Cortex of kidney (tissue), 1 donor: ENCODE results near the gene CEP63.
"Not testable (repeated sequence)": the region's sequence is repeated elsewhere in the genome, so short reads cannot be mapped to it uniquely, and the experiment has no call there.

ENCODE experiments used
- DNase-seq: peaks from one replicate; lab custom pipeline; 2025; lab: John Stamatoyannopoulos, UW

The CEP63 gene

GRCh38 chr3:134576426-134576825 lies 90.6 kb downstream of the CEP63 start:
- no peak for DNase-seq

- DNase-seq: no peak
Observed at GRCh38 chr3:134576831-134577230, 91.0 kb downstream of the CEP63 start.

GRCh38 chr3:134579141-134579665 lies 93.3 kb downstream of the CEP63 start:
- DNase-seq: no peak

DNA sequence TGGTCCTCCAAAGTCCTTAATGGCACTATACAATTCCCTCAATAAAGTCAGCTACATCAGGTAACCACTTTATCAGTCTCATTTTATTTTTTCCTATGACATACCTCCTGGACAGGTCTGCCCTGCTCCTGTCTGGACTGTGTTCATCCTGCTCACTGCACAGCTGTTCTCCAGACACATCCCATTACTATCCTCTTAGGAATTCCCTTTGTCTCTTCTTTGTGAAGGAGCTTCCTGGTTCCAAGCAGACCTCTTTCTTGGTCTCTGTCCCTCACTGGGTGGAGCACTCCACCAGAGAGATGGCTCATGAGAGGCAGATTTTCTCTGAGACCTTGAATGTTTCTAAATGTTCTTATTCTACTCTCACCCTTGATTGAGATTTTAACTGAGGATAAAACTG lies 104.9 kb downstream of the CEP63 start:
- DNase-seq: no peak

DNA sequence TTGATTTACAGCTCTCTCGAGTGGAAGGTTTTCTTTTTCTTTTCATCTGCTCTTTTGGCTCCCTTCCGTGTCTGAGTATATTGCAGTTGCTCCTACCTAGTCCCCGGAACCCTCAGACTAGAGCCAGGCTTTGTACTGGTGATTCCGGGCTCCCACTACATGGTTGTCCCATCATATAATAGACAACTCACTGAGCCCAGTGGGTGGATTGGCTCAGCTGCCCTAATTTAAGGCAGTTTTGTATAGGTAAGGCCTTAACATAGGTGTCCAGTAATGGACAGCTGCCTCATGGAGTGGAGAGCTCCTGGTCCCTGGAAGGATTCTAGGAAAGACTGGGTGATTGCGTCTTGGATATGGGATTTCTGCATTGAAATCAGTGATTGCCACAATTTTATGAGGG lies 106.9 kb downstream of the CEP63 start:
- DNase-seq: no peak

- DNase-seq: no peak
Observed at GRCh38 chr3:134594331-134594741, 108.5 kb downstream of the CEP63 start.

DNA sequence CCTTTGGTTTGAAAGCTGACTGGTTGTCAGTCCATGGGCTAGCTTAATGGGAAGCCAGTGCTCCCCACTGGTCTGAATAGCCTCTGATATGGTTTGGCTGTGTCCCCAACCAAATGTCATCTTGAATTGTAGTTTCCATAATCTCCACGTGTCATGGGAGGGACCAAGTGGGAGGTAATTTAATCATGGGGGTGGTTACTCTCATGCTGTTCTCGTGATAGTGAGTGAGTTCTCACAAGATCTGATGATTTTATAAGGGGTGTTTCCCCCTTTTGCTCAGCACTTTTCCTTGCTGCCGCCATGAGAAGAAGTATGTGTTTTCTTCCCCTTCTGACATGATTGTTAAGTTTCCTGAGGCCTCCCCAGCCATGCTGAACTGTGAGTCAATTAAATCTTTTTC lies 109.1 kb downstream of the CEP63 start:
- DNase-seq: not testable (repeated sequence)

- DNase-seq: no peak
Observed at GRCh38 chr3:134597390-134597970, 111.6 kb downstream of the CEP63 start.

DNA sequence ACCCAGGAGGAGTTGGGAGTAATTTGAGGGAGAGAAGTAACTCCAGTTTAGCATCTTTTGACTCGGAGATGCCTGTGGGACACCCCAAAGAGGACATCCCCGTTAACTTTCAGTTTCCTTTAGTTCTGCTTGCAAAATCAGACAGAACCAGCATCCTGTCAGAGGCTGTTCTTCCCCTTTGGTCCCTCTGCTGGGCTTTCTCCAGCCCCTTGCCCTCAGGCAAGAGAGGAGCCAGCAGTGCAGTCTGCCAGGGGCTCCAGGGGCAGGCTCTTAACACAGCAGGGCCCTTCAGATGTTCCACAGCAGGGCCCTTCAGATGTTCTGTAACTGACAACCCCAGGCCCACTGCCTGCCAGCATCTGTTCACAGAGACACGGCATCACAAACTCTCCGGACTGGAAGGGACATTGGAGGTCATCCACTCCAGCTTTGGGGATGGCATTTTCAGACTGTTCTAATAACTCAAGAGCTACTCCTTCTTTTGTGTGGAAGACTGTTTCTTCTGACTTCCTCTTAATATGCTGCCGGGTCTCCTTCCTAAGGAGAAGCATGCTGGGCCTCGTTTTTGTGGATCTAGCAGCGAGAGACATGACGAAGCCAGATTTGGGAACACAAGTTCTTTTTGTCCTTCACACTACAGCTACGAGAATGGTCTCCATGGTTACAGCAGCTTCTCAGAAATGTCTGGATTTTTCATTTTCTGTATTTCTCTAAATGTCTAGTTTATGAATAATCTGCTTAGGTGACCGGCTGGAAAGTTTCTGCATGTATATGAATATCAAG lies 113.1 kb downstream of the CEP63 start:
- DNase-seq: no peak

DNA sequence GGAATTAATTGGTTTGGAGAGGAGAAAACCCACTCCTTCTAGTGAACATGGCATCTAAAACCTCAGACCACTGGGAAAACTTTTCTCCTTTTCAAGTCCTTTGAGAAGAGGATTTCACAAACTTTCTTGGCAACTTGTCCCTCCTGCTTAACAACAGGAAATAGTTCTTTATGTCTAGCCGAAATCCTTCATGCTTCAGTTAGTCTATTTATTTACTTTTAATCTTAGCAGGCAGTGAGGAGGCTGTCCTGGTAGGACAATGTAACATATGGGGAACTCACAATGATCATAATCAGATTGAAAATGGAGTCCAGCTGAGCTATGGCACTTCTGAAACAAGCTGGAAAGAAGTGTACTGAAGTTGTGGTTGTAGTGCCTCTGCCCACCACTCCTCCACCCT lies 114.3 kb downstream of the CEP63 start:
- DNase-seq: no peak

DNA sequence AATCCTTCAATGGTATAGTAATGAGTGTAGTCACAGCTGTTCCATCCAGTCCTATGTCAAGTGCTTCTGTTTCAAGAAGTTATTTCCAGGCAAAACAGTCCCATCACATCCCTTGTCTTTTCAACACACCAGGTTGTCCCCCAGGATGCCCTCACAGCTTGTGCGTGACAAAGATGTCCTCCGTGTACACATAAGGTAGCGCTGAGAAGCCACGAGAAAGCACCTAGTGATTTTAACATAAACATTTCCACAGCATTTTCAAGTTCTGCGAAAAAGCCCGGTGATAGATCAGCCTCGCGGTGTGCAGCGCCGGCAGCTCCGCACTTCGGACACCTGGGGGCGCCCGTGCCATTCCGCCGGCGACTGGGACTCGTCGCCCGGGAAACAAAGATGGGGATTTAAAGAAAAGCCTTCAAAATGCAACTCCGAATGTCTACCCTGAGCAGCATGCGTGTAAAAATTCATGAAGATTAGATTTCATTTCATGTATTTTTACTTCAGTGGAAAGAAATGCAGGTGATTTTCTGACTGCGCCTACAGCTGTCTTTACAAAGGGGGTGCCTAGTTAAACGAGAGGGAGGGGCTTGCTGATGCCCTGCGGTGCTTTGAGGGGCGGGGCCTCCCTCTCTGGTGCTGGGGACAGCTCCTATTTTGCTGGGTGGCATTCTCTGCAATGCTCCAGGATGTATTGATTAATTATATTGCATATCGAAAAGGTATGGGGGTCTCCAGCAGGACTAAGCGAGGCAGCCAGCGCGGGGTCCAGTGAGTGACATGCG lies 115.0 kb downstream of the CEP63 start:
- DNase-seq: no peak

DNA sequence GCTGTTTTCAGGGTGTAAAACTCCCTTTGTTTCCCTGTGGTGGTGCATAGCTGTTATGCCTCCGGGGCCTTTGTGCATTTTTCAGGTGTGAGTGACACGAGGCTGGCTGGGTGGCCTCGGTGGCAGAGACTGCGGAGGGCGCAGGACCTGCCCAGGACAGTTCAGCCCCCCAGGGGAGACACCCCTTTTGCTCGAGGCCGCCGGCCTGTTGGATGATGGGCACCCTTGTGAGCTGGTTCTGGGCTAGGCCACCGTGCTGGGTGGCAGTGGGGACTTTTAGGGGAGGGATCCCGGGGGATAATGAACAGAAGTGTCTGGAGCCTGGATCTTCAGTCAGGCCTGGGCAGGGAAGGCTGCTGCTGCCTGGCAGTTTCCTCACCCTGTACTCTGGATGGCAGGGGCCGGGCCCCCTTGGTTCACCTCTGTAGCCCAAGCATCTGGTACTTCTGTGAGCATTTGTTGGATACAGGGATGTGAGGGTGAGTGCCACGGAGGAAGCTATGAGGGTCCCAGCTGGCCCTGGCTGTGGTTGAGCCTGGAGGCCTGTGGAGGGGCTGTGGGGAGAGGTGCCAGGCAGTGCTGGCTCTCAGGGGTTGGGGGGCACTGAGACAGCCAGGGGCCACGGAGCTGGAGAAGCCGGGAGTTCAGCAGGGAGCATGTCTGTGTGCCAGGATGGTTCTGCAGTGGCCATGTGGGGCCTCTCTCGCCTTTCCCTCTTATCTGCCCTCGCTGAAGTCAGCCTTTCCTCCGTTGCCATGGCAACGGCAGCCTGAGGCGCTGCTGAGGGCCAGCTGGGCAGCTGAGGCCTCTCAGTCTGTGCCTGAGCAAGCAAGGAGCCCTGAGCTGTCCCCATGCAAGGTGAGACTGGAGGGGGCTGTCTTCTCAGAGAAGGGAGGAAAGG lies 115.9 kb downstream of the CEP63 start:
- DNase-seq: no peak

DNA sequence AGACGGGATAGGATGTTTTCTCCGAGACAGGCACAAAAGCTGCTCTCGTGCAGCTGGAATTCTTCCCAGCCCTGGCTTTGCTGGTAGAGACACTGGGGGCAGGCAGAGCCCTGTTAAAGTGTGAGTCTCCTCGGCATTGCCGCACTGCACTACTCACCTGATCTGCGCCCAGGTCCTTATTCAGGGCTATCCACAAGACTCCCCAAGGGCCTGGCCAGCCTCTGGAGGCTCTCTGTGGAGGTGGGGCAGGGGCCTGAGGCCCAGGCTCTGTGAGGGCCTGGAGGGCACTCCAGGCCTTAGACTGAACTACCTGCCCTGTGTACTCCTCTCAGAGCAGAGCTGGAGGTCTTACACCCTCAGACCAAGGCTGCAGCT lies 116.6 kb downstream of the CEP63 start:
- no peak for DNase-seq

GRCh38 chr3:134603480-134603879 lies 117.6 kb downstream of the CEP63 start:
- DNase-seq: no peak

DNA sequence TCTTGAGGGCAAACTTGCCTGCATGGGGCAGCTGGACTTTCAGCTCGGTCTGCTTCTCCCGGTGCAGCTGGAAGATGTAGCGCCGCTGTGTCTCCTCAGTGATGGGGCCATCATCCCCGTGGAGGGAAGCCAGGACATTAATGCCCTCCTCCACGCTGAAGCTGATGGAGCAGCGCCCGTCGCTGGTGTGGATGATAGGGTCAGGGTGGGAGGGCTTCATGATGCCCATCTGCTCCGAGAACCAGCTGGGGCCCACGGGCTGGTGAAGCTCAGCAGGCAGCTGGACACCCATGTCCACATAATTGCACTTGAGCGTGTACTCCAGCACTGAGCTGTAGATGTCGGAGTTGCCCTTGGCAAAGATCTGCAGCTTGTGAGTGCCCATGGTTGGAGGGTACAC lies 118.1 kb downstream of the CEP63 start:
- no peak for DNase-seq

GRCh38 chr3:134605556-134605955 lies 119.7 kb downstream of the CEP63 start:
- no peak for DNase-seq

DNA sequence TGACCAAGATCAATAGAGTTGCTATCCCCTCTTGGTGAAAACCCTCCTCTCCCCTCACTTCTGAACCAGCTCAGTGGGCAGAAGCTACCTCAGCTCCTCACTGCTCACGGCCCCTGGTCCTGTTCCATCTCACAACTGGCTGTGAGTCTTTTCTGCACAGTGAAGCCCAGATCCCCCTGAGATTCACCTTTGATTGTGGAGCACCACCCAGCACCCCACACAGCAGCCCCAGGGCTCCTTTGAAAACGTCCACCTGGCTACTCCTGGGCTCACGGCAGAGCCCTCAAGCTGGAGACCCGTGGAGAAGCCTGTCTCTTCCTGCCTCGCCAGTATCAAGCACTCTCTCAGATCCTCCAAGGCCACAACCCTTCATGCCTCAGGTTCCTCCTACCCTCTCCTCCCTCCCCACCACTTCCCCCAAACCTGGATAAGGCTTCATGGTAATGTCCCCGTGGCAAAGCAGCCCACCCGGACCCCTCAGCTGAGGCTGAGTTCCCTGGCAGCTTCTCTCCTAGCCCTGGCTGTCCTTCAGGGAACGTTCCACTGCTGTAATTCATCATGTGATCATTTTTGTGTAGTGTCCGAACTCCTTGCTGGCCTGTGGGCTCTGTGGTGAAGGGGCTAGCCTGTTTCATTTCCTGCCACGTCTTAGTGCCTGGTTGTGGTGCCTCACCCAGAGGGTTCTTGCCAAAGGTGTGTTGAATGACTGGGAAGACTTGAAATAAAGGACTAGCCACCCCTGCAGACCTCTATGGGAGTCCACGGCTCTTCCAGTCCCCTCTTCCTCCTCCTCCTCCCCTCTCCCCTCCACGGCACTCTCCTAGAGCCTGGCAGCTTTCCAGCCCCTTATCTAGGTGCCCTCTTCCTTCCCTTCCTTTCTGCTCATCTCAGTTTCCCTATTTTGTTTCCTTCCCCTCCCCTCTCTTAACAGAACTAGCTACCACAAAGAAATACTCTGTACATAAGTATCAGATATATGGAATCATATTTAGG lies 120.5 kb downstream of the CEP63 start:
- no peak for DNase-seq

DNA sequence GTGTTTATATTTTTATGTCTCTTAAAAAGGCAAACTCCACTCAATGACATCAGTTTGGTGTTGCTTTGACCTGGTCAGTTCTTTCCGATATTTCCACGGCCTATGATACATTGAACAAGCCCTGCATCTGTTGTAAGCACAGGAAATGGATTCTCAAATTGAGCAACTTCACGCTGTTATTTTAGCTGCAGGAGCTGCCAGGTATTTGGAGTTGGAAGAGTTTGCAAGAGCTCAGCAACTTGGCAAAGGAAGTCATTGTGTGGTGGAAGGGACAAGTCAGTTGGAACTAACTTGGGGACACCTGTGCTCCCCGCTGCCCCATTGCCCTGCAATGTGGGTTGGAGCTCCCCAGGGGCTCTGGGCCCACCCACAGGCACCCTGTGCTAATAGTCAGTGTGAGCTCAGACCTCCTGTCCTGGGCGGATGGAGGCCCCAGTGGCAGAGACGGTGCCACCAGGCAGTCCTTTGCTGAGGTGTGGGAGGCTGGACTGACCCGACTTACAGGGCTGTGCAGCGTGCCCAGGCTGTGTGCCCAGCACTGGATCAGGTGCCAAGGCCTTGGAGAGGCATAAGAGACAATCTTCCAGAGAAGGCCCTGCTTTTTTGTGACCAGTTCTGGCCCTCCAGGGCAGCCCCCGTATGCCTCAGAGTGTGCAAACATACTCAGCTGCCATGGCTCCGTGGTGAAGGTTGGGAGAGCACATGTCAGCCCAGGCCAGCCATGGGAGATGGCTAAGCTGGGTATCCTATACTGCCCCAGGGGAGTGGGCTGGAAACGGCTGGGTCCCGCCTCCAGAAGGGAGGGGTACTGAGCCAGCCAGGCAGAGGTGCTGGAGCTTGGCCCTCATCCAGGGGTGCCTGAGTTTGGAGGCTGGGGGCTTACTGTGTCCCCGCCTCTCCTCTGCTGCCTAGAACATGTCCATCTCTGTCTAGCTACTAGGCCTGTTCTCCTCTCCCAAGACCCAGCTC lies 121.5 kb downstream of the CEP63 start:
- DNase-seq: no peak

DNA sequence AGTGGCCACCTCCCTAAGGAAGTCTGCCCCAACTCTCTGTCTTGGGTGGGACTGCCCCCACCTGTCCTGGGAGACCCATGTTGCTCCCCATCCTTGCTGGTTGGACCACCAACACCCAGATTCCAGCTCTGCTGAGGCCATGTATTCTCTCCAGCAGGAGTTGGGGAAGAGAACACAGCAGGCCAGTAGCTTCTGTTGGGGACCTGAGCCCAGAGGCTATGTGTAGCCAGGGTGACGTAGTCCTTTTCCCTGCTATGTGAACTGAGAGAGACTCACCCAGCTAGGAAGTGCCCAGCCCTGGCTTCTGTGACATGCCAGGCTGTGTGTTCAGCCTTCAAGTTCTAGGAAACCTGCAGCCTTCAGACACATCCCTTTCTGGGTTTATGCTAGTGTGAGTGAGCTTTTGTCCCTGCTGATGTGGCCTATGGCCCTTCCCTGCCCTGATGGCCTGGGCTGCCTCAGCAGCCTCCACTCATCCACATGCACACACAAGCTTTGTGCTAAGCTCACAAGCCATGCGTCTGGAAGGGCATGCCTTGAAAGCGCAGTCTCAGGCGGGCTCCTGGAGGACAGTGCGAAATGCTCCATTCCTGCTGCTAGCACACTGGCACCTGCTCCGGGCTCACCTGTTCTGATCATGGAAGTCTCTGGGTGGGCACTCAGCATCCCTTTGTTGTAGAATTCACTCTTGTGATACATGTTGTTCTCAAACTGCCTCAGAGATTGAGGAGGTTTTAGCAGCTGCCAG lies 122.3 kb downstream of the CEP63 start:
- no peak for DNase-seq
